CD4-positive, alpha-beta T cell treated with Interleukin-17A for 1 hour (primary cell): ENCODE results near the gene HOGA1.

ENCODE experiments used
- DNase-seq: peaks from one replicate; pipeline ENCODE4 v3.0.0-alpha.2; 2020

Gene HOGA1

GRCh38 chr10:97580421-97581367, 3.5 kb upstream of the HOGA1 start:
- DNase-seq: no peak

- no peak for DNase-seq
Observed at GRCh38 chr10:97582169-97582568, 2.0 kb upstream of the HOGA1 start.

GRCh38 chr10:97583476-97583875, 713 bp upstream of the HOGA1 start:
- no peak for DNase-seq

- no peak for DNase-seq
Observed at GRCh38 chr10:97584798-97585438, 729 bp downstream of the HOGA1 start.

- DNase-seq: no peak
Observed at GRCh38 chr10:97585439-97585811, 1.2 kb downstream of the HOGA1 start.

GRCh38 chr10:97587183-97587582, 3.0 kb downstream of the HOGA1 start:
- DNase-seq: no peak

GRCh38 chr10:97589479-97589878, 5.3 kb downstream of the HOGA1 start, which contains the start of gene C10orf62:
Gene C10orf62, plus strand, starts transcription at chr10:97589721. Its CDS starts 177 bp downstream, at chr10:97589898.
- no peak for DNase-seq

DNA sequence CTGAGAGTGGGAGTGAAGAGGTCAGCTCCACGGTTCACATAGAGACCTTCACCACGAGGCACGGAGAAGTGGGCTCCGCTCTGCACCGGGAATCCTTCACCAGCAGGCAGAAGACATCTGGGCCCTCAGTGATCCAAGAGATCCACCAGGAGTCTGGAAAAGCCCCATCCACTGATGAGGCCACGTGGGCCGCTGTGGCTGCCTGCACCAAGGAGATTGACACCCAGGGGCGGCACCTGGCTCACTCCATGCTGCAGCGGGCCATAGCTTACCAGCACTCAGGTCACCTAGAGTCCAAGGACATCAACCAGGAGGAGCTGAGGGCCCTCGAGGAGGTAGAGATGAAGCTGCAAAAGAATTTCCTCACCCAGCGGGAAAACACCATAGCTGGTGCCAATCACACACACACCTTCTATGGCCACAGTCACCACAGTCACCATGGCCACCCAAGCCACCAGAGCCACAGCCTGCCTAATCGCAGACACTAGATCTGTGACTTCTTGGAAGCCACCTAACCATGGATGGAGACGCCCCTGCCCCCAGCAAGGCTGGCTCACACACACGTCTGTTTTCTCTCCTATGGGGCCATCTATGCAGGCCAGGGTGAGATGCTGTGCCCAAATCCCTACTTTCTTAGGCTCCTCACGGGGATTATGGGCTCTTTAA, 6.0 kb downstream of the HOGA1 start:
- peak; percentile 12 for DNase-seq

DNA sequence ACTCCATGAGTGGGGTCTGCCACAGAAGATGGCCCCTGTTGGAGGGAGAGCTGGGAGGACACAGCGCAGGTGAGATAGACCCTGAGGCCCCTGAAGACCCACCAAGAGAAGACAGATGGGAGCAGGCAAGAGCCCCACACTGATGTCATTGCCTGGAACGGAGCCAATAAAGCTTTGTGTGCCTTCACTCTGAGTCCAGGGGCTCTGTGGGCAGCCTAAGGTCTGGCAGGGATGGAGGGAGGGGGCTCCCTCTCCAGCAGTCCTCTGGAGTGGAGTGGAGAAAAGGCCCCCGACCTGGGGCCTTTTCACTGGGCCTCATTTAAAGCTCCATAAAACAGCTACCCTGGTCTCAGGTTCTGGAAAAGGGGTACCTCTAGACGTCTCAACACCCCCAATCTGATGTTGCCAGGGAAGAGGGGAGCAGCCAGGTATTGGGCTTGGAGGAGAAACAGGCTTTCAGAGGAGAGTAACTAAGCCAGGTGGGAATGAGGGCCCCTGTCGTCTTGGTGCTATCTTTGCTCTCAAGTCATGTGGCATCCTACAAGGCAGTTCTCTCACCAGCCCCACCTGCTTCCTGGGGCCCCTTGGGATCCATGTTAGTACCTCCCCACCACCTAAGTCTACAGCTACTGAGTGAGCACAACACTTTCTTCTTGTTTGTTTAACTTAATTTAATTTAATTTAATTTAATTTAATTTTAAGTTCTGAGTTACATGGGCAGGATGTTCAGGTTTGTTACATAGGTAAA, 6.7 kb downstream of the HOGA1 start:
- DNase-seq: no peak

DNA sequence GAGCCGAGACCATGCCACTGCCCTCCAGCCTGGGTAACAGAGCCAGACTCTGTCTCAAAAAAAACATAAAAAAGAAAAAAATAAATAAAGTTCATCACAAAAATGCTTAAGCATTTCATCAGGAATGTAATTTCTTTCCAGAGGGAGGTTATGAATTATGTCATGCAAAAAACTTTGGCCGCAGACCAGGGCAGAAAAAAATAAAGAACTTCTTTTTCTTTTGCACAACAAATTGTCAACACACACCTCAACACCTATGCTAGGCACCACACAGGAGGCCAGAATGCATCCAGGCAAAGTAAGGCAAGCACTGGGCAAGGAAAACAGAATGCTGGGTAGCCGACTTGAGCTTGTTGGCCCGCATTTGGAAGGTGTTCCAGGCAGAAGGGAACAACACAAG, 9.2 kb downstream of the HOGA1 start:
- DNase-seq: no peak

DNA sequence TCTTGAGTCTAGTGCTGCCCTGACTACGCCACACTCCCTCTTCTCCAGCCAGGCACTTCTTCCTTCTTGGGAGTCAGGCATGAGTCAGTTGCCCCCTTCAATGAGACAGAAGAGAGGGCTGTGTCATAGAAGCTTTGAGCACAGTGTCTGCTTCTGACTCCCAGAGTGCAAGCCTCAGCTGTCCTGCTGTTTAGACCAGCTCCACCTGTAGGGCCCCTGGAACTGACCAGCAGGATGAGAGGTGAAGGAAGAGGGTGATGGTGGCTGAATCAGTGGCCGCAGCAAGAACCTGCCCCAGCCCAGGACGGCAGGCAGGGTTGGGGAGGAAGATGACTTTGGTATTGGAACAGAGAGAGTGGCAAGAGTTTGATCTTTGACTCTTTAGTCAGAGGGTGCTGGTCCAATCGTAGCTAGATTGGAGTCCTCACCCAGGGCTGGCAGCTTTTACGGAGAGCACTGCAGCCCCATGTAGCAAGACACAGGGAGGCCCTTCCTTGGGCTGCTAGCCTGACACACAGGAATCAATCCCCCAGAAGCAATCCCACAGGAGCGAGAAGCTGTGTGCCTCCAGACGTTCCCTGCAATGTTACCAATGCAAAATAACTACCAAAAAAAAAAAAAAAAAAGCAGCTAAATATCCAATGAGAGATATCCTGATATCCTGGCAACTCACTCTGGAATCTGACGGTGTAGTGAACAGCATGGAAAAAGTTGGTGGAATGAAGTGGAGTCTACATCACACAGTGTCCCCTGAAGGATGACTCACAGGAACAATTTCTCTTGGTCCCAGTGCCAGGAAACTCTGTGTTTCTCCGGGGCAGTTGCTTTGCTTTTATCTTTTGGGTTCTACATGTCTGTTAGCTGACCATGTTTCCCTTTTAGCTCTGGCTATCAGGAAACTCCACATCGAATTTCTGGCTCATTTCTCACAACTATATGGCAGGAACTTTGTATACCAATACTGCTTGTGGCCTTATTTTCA, 12.2 kb downstream of the HOGA1 start:
- DNase-seq: no peak

- no peak for DNase-seq
Observed at GRCh38 chr10:97597778-97598177, 13.6 kb downstream of the HOGA1 start.

GRCh38 chr10:97598407-97599271, 14.4 kb downstream of the HOGA1 start:
- no peak for DNase-seq

DNA sequence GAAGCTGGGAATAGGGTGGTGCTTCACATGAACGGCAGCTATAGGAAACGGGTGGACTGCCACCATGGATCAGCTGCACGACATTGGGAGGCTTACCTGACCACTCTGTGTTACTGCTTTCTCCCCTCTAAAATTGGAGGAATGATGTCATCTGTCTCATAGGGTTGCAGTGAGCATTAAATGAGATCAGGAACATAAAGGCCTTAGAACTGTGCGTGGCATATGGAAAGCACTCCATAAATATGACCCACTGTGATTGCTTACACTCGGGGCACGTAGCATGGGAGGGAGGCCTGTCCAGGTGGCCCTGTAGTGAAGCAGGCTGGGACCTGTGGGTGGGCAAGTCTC, 15.1 kb downstream of the HOGA1 start:
- no peak for DNase-seq

DNA sequence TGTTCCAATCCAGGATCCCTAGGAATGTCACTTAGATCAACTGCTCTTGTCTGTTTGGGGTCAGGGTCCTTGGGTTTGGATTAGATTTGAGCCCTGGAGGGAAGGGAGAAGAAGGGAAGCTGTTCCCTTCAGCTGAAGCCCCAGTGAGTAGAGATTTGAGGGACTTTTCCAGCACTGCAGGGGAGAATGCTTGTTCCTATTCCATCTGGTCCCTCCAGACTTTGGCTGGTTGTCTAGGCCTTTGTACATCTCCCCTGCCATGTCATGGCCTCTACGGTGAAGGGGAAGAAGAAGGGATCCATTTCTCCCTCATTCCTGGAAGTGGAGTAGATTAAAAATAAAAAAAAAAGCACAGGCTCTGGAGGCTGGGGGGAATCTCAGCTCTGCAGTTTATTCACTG, 16.4 kb downstream of the HOGA1 start:
- DNase-seq: no peak

DNA sequence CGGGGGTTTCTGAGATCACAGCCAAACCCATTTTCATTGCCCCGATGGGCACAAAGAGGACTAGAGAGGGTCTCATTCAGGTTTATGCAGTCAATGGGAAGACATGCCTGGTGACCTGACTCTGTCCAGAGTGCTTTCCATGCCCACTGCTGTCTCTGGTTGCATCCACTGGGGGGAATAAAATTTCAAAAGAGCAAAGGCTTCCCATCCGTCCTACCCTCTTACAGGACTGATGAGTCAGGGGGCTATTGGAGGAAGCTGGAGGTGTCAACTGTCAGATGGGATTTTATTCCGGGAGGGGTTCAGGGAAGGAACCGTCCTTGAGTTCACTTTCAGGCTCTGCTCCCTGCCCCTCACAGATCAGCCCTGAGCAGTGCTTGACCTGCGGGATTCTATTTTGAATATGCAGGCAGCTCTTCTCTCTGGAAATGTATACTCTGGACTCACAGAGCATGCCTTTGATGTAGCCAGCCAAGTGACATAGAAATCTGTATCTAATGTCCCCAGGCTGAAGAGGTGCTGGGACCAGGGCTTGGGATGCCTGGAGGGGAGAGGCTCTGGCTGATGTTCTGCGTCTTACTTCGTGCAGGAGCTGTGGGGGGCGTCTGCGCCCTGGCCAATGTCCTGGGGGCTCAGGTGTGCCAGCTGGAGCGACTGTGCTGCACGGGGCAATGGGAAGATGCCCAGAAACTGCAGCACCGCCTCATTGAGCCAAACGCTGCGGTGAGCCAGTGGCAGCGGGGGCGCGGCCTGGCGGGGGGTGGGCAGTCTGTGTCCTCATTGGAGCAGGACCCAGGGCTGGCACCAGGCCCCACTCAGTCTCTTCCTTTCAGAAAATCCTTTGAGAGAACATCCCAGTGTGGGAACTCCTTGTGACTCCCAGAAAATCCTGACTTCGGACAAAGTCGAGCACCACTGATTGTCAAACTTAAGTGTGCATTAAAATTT, 17.4 kb downstream of the HOGA1 start:
- DNase-seq: no peak

DNA sequence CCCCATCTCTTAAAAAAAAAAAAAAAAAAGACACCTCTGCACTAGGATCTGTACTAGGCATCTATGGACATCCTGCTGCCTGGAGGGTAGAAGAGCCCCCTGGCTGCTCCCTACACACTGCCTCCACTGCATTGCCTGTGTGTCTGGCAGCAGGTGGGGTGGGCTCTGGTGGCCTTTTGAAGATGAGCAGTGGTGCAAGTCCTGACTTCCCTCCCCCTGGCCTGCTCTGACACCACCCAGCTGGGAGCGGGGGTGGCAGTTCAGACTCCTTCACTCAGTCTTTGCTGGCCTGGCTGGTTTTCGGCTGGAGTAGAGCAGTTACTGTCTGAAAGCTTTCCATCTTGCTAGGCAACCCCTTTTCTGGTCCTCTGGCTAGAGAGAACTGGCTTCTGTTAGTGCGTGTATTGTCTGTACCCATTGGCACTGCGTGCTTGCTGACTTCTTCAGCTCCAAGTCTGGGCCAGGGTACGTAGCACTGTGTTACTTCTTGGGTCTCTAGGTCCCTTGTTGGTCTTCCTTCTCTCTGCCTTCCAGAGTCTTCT, 23.0 kb downstream of the HOGA1 start:
- no peak for DNase-seq

DNA sequence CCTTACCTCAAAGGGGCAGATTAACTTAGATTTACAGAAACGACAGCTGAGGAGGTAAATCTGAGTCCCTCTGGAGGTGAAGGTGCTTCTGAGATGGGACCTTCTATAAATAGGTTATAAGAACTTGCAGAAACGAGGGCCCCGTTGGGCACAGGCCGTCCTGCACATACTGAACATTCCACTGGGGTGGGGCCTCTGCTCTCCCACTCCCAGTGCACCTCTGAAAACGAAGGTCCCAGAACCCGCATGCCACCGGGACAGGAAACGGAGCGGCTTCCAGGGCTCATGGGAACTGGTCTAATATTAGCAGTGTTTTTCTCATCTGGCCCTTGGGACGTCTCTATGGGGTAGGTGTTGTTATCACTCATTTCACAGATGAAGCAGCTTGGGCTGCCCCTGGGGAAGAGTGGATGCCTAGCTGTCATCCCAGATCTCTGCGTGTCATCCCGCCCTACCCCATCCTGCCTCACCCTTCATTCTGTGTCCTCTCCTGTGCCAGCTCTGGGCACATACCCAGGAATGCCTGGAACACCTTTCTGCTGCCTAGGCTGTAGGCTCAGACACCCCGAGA, 24.9 kb downstream of the HOGA1 start:
- DNase-seq: no peak

GRCh38 chr10:97611473-97611872, 27.3 kb downstream of the HOGA1 start:
- no peak for DNase-seq
